ENCODE data around the gene WWOX.

DNA sequence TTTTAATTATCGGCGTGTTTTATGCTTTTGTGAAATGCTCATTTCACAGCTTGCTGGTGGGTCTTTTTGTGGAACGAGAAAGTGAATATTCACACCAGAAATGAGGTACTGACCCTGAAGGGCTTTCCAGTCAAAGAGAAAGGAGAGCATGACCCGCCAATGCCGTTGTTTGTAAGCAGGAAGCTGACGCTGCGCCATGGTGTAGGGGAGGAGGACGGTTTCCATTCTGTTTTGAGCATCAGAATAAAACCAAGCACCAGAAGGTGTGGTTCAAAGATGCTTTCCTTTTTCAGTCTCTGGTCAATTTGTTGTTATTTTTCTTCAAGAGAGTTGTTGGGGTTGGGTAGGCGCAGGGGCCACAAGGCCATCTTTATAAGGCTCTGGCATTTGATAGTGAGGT is 669.3 kb downstream of the WWOX start:
- no peak for TF ChIP-seq CTCF (IDR thresholded peaks at IDR 0.05)
- no peak for TF ChIP-seq POLR2AphosphoS5 (IDR thresholded peaks at IDR 0.05)
- no peak for TF ChIP-seq POLR2A (IDR thresholded peaks at IDR 0.05)
